Activated gamma-delta T cell (primary cell): ENCODE measurements around the gene BMERB1.
"Not testable (repeated sequence)": the region's sequence is repeated elsewhere in the genome, so short reads cannot be mapped to it uniquely, and the experiment has no call there.

ENCODE experiments used
- DNase-seq: peaks from one replicate; lab custom pipeline; 2025; lab: John Stamatoyannopoulos, UW

BMERB1 gene

DNA sequence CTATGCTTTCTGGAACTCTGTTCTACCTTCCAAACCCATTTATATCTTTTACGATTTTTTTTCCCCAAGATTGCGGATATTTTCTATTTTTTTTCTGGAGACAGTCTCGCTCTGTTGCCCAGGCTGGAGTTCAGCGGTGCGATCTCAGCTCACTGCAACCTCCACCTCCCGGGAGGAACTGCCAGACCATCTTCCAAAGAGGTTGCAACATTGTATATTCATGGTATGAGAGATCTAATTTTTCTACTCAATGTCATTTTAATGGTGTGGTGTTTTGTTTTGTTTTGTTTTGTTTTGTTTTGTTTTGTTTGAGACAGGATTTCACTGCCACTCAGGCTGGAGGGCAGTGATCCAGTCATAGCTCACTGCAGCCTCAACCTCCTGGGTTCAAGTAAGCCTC lies 8.5 kb upstream of the BMERB1 start:
- no peak for DNase-seq

GRCh38 chr16:15426796-15427195 lies 7.6 kb upstream of the BMERB1 start:
- DNase-seq = no peak

GRCh38 chr16:15427648-15428239 lies 6.6 kb upstream of the BMERB1 start:
- DNase-seq = no peak

- not testable (repeated sequence) for DNase-seq
These were observed 3.5 kb upstream of the BMERB1 start for GRCh38 chr16:15430884-15431283.

GRCh38 chr16:15434079-15434424 lies 336 bp upstream of the BMERB1 start:
- DNase-seq = no peak

DNA sequence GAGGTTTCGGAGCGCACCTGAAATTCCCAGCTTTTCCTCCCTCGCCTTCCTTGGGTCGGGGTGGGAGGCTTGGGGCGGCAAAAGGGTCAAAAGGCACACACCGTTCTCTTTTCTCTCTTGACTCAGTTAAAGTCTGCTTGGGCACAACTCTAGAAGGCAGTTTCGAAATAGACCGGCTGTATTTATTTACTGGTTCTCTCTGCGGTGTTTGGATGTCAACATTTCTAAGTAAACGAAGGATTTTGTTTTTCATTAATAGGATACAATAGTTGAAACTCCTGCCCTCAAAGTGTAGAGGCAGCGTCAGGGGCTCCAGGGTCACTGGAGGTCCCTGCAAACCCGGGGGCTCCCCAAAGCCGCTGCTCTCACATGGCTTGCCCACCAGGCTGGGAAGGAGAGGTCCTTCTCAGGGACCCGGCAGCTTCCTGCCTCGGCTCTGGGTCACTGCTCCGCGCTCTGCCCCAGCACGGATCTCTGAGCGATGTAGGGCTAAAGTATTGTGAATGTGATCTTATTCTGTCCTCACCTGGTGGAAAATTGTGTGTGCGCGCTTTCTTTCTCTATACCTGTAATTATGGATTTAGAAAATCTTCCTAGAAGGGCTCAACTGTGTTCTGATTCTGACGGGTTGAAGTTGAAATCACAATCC lies 952 bp downstream of the BMERB1 start:
- DNase-seq = no peak

DNA sequence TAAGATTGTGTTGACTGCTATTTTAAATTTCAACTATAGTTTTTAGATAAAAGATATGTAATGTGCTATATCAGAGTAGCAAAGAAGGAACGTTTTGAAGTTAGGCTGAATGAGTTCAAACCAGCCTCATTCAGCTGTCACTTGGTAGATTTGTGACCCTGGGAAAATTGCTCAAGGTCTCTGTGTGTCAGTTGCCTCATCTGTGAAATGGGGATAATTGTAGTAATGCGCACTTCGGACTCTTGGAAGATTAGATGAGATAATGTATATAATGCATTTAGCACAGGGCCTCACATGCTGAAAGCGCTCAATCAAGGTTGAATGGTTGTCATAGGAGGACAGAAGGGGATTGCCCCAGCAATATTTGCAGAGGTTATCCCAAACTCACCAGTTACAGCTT lies 4.7 kb downstream of the BMERB1 start:
- no peak for DNase-seq

DNA sequence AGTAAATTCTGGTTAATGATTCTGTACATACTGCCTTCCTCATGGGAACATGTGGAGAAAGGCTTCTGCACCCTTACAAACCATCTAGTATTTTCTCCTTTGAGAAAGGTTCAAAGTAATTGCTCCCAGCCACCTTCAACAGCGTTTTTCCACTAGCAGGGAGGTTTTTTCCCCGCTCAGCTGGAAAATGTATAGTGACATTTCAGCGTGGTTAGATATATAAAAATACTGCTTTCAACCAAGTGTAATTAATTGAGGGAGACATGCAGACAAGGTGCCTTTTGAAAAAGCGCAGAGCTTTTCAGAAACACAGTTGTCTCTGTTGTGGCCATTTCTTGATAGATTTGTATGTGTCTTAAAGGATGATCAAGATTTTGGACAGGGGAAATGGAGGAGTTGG lies 5.1 kb downstream of the BMERB1 start:
- DNase-seq = no peak

- no peak for DNase-seq
These were observed 6.5 kb downstream of the BMERB1 start for GRCh38 chr16:15440852-15441251.

DNA sequence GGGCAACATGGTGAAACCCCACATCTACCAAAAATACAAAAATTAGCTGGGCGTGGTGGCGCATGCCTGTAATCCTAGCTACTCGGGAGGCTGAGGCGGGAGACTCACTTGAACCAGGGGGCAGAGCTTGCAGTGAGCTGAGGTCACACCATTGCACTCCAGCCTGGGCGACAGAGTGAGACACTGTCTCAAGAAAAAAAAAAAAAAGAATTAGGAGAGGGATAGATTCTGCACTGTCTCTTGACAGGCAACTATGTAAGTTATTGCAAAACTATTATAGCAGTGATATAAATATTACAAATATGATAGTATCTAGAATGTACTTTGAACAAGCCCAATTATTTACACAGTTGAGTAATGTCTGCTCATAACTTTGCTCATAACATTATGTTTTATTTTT lies 7.8 kb downstream of the BMERB1 start:
- not testable (repeated sequence) for DNase-seq

GRCh38 chr16:15443753-15444152 lies 9.4 kb downstream of the BMERB1 start:
- no peak for DNase-seq

DNA sequence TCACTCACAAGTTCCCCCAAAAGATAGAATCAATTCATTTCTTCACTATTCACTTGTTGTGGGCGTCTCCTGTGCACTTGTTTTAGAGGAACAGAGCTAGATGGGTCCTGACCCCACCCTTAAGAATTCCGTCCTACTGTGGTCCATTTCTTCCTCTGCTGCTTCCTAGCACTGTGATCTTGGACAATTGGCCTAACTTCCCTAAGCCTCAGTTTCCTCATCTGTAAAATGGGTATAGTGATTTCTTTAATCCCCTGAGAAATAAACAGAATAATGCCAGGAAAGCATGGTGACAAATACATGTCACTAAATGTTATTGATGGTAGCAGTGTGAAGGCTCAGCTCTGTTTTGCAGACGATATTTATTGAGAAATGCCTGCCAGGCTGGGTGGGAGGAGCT lies 9.9 kb downstream of the BMERB1 start:
- DNase-seq = no peak

DNA sequence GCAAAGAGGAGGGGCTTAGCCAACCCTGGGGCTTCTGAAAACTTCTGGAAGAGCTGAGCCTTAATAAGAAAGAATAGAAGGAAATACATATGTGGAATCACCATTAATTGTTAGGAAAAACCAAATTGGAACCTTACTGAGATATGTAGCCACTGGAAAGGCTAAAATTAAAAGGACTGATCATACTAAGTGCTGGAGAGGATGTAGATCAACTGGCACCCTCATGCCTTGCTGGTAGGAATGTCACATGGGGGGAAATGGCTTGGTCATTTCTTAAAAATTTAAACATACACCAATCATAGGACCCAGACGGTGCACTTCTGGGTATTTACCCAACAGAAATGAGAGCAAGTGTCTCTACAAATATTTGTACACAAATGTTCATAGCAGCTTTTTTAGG lies 11.1 kb downstream of the BMERB1 start:
- no peak for DNase-seq

DNA sequence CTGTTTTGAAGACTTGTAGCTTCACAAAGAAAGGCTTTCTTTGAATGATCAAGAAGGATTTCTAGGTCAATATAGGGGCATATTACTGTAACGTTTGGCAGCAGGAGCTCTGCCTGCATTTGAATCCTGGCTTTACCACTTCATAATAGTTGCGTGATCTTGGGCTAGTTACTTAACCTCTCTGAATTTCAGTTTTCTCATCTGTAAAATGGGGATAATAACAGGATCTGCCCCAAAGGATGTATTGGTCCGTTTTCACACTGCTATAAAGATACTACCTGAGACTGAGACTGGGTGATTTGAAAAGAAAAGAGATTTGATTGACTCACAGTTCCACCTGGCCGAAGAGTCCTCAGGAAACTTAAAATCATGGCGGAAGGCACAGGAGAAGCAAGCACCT lies 12.5 kb downstream of the BMERB1 start:
- no peak for DNase-seq

GRCh38 chr16:15450624-15451023 lies 16.2 kb downstream of the BMERB1 start:
- no peak for DNase-seq

GRCh38 chr16:15451098-15451731 lies 16.8 kb downstream of the BMERB1 start:
- DNase-seq = no peak

- DNase-seq = no peak
These were observed 18.0 kb downstream of the BMERB1 start for GRCh38 chr16:15452246-15452855.

DNA sequence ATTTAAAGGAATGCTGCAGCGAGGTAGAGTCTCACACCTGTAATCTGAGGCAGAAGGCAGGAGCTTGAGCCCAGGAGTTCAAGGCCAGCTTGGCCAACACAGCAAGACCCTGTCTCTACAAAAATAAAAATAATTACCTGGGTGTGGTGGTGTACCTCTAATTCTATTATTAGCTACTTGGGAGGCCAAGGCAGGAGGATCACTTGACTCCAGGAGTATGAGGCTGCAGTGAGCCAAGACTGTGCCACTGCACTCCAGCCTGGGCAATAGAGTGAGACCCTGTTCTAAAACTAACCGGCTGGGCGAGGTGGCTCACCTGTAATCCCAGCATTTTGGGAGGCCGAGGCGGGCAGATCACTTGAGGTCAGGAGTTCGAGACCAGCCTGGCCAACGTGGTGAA lies 18.9 kb downstream of the BMERB1 start:
- not testable (repeated sequence) for DNase-seq

- not testable (repeated sequence) for DNase-seq
These were observed 20.5 kb downstream of the BMERB1 start for GRCh38 chr16:15454933-15455332.

DNA sequence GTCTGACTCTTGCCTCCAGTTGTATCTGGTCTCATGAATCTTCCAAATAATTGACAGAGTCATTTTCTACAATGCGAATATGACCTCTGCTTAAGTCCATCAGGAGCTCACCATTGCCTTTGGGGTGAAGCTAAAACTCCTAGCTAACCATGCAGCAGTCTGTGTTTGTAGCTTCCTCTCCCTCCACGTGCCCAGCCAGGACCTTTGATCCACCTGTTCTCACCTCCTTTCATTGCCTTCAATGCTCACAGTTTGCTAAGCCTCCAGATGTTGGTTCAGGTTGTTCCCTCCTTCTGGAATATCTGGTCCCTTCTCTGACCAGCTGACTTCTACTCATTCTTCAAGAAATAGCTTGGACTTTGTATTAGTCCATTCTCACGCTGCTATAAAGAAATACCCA lies 23.0 kb downstream of the BMERB1 start:
- DNase-seq = no peak

DNA sequence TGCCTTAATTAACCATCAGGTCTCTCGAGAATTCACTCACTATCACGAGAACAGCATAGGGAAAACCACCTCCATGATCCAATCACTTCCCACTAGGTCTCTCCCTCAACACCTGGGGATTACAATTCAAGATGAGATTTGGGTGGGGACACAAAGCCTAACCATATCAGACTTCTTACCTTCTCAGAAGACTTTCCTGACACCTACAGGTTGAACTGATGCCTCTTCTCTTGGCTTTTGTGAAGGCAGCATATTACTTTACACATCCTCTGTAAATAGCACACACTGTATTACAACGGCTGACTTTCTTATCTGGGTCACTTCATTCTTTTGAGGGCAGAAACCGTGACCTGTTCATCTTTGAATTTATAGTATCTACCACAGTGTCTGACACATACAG lies 23.6 kb downstream of the BMERB1 start:
- DNase-seq = no peak

DNA sequence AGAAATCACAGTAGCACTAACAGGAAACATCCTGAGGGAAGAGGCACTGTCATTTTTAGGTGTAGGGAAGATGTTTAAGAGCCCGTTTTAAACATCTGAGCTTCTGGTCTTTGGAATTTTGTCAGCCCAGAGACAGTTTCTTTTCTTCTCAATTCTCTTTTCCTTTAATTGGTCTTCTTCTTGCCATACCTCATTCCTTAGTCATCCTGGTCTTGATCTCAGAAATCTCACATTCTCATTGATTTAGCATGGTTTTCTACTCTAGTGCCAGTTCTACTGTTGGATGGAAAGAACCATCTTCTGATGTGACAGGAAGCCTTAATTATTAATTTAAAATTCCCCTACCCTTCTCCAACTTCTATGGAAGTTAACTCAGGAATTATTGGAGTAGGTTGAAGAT lies 25.4 kb downstream of the BMERB1 start:
- DNase-seq = no peak

GRCh38 chr16:15460601-15461000 lies 26.2 kb downstream of the BMERB1 start:
- no peak for DNase-seq
